RPMI7951 (cell line): ENCODE data around the gene EGLN1. TPM values are rescaled to one million over a fixed set of nuclear protein-coding genes. Genes with fewer than 3 reads are reported as not detected.

Experiments used
- DNase-seq: peaks from one replicate; pipeline ENCODE4 v3.0.0-alpha.2; 2012; ENCODE audit warnings: low read depth
- total RNA-seq: library from RNA; depleted of rRNA; stranded (reverse); fragments of >200 nt; shearing (Covaris generic); gene quantifications from 2 replicates; pipeline ENCODE4 v1.2.3, GENCODE V29; 2014

EGLN1 gene
- total RNA-seq, 1 experiment from 2014 or later = 40.1 TPM

DNA sequence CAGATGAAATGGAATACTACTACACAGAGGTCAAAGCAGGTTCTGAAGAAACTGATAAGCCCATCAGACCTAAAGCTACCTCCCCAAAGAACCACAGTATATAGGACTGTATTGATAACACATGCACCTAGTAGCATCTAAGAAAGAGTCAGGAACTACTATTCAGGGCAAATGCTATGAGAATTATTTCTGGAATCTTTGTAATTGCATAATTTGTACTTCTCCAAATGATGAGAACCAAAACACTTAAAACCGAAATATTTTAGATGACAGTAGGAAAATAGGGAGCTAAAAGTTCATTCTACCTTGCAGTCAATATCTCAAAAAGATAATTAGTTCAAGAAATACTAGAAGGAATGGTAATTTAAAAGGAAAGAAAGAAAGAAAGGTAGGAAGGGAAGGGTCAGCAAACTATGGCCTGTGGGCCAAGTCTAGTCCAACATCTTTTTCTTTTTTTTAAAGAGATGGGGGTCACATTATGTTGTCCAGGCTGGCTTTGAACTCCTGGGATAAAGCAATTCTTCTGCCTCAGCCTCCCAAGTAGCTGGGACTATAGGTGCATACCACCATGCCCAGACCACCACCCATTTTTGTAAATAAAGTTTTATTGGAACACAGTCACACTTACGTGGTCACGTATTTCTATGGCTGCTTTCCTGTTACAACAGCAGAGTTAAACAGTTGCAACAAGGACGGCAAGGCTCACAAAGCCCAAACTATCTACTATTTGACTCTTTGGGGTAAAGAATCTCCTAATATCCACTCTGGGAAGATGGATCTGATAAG lies 24.0 kb downstream of the EGLN1 start:
- DNase-seq = no peak

- DNase-seq = peak; percentile 17
These were observed 25.4 kb downstream of the EGLN1 start for GRCh38 chr1:231396643-231397042.

- DNase-seq = no peak
These were observed 26.1 kb downstream of the EGLN1 start for GRCh38 chr1:231395998-231396390.

DNA sequence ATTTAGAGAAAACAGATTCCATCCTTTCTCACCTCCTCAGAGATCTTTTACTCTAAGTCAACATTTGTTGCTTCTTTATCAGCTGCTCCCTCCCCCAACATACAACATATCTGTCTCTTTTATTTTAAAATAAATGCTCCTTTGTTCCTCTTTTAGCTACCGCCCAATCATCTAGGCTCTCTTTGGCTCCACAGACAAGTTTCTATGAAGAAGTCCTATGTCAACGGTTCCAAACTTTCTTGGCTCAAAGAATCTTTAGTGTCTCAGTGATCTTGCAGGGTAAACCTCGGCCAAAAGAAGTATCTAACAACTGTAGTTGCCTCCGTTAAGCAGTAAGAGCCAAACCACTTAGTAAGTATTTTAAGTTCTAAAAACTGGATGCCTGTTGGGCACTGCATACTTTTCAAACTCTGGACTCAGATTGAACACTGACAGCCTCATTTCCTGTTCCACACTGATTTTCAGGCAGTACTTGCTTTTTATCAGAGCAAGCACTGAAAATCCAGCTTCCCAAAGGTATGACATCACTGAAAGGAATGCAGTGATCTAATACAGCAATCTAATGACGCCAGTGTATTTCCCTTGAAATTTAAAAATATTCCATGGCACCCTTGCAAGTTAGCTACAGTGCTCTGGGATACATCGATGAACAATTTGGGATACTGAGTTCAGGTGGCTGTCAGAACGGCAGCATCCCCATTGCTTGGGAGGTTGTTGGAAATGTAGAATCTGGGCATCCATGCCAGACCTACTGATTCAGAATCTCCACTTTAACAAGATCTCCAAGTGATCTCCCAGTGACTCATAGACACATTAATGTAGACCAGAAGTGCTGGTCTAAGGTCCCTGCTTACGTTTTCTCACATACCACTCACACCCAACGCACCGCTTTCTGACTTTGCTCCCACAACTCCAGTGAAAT lies 26.8 kb downstream of the EGLN1 start:
- peak; percentile 88 for DNase-seq

DNA sequence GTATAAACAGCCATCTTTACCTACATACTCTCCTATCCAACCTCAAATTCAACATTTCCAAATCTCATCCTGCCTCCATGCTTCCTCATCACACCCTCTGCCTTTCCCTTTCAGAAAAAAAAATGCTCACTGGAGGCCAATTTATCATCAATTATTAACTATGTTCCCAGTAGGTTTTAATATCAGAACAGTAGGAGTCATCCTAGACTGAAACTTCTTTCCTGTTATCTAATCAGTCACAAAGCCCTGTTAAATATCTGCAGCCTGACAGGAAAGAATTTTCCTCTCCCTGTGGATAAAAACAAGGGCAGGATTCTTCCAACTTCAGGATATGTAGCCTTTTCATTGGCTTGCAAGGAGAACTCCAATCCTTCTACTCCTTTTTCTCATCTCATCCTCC lies 28.4 kb downstream of the EGLN1 start:
- DNase-seq = no peak

DNA sequence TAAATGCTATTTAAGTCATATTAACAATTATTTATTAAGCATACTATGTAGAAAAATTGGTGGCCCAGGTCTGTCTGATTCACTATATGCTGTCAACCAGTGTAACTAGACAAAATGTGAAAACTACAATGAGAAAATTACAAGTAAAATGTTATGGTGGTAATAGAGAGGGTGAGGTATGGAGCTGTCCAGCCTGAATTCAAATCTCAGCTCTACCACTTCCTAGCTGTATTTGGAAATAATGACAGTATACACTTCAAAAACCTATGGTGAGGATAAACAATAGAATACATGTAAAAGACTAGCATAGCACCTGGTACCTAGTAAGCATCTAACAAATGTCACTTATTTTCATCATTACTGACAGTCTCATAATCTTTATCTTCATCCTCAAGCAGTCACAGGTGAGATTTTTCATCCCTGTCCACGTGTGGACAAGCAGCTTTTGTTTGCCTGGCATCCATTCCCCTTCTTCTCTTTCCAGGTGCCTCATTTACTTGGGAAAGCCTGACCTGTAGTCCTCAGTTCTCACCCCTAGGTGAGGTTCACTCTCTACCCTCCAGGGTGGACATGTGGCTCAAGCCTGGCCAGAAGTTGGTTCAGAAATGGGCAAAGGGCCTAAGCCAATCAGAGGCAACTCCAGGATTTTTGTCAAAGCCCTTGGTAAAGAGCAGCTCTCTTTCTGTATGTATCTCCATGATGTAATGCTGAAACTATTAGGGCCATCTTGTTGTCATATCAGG lies 29.5 kb downstream of the EGLN1 start:
- DNase-seq = no peak

- peak; percentile 37 for DNase-seq
These were observed 32.0 kb downstream of the EGLN1 start for GRCh38 chr1:231390071-231390470.

- peak; percentile 51 for DNase-seq
These were observed 34.1 kb downstream of the EGLN1 start for GRCh38 chr1:231387770-231388669.

GRCh38 chr1:231386466-231386865 lies 35.6 kb downstream of the EGLN1 start:
- no peak for DNase-seq

DNA sequence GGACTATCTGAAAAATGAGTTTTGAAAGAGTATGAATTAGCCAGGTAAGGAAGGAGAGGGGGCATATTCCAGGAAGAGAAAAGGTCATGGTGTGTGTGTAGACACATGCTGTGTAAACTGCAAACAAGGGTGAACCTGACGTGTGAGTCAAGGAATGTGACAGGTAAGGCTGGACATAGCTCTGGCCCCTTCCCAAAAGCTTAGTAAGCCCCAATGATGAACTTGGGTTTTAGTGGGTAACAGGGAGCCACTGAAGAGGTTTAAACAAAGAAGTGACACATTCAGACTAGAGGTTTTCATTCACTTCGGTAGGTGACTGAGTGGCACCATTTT lies 36.7 kb downstream of the EGLN1 start:
- no peak for DNase-seq

- DNase-seq = peak; percentile 3
These were observed 37.2 kb downstream of the EGLN1 start for GRCh38 chr1:231384696-231385415.

GRCh38 chr1:231383159-231383860 lies 38.8 kb downstream of the EGLN1 start:
- no peak for DNase-seq

- no peak for DNase-seq
These were observed 39.7 kb downstream of the EGLN1 start for GRCh38 chr1:231382426-231382825.

GRCh38 chr1:231381729-231382128 lies 40.4 kb downstream of the EGLN1 start:
- no peak for DNase-seq

- peak; percentile 6 for DNase-seq
These were observed 45.1 kb downstream of the EGLN1 start for GRCh38 chr1:231376875-231377549.

GRCh38 chr1:231376101-231376500 lies 46.0 kb downstream of the EGLN1 start:
- DNase-seq = peak; percentile 31

GRCh38 chr1:231374394-231374793 lies 47.7 kb downstream of the EGLN1 start:
- no peak for DNase-seq

DNA sequence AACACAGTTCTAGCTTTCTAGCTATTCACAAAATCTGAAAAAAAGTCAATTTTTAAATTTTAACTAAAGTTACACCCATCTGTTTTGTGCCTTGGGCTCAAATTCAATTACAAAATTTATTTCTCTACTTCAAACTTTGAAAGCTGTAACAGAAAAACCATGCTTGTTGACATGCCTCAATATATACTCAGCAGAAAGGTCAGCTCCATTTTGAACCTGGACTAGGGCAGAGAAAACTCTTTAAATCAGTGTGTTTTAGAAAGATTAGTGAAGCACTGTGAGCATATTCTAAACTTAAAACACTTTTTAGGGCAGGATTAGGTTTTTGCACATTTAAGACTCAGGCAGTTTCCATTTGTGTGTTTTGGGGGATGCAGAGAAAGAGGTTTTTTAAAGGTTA lies 49.6 kb downstream of the EGLN1 start:
- DNase-seq = no peak

DNA sequence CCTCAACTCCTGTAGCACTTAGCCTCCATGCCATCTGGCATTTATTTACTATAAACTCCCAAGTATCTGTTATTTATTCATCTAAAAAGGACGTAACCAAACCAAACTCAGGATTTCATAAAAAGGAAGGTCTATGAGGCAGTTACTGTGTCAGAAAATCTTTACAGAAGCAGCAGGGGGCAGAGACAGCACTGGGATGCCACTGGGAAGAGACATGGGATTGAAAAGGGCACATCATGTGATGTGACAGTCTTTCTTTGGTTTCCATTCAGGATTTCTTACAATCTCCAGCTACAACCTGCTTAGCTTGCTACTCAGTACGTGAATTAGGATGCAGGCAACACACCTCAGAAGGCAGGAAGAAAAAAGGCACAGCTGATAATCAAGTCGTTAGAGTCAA lies 52.8 kb downstream of the EGLN1 start:
- no peak for DNase-seq
